Measurements from ENCODE around the gene ROBO3.

The ROBO3 gene

GRCh38 chr11:124893781-124894401 lies 28.7 kb downstream of the ROBO3 start:
- DNase-seq: no peak

DNA sequence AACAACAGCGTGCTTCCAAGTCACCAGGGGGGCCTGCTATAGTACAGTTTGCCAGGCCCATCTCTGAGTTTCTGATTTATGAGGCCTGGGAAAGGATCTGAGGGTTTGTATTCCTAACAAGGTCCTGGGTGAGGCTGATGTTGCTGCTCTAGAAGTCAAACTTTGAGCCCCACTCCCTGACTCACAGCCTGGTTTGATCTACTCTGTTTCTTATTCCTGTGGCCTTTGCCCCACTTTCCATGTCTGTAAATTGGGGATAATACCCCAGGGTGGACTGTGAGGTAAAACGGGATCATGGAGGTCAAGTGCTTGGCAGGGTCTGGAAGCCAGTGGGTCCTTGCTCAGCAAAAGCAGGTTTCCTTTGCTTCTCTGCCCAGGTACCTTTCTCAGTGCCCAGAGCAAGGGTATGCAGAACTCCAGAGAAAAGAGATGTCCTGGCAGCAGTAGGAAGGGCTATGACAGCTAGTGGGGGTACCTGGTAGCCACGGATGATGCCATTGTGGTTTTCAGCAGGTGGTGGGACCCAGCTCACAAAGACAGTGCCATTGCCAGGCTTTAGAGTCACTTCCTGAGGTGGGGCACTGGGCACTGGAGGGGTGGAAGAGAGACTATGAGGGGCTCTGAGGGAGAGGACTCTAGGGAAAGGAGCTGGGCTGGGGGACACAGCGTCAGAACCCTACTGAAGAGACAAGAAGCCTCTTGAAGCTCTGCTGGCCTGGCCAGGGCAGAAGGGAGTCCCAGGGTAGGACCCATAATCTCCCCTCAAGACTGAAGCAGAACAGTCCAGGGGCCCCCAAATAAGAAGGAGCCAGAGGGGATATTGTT lies 29.6 kb downstream of the ROBO3 start:
- DNase-seq: no peak

- DNase-seq: no peak
Measured at GRCh38 chr11:124895471-124895971, 30.3 kb downstream of the ROBO3 start.

GRCh38 chr11:124896071-124896750 lies 31.0 kb downstream of the ROBO3 start:
- no peak for DNase-seq

DNA sequence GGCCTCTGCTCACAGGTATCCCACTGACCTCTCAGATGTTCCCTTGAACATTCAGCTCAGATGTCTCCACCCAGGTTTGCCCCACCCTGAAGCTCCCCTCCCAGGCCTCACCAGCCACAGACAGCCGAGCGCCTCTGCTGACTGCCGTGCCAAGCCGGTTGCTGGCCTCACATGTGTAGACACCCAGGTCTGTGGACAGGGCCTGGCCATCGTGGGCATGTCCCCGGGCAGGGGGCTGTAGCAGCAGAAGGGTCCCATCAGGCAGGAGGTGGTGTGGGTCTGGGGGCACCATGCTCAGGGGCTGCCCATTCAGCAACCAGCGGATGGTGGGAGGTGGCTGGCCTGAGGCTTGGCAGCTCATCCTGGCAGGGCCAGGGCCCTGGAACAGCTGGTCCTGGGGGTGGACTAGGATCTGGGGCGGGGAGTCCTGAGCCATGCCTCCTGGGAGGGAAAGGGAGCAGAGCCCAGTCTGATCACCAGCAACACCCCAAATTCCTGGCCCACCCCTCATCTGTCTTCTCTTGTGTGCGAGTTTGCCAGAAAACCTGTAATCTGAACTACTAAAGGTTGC lies 31.7 kb downstream of the ROBO3 start:
- DNase-seq: no peak

- no peak for DNase-seq
Measured at GRCh38 chr11:124897674-124898262, 32.5 kb downstream of the ROBO3 start, which contains the start of gene ROBO4. Gene ROBO4, minus strand, starts transcription at chr11:124897865. Its CDS starts 70 bp downstream, at chr11:124897795.

DNA sequence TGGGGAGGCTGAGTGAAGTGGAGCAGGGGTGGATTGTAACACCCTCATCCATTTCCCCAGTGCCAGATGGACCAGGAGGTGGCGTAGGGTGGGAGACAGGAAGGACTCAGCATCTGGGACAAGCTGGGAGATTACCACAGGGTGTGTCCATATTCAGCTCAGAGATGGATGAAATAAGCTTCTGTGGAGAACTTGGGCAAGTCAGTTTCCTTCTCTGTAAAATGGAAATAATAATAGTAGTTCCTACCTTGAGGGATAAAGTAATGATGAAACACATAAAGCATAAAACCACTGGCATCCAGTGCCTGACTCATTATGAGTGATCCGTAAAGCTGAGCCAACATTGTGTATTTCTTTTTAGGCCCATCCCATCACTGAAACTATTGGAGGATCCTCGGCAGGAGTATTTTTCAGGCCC lies 33.0 kb downstream of the ROBO3 start:
- no peak for DNase-seq

GRCh38 chr11:124898711-124899110 lies 33.5 kb downstream of the ROBO3 start:
- DNase-seq: no peak

DNA sequence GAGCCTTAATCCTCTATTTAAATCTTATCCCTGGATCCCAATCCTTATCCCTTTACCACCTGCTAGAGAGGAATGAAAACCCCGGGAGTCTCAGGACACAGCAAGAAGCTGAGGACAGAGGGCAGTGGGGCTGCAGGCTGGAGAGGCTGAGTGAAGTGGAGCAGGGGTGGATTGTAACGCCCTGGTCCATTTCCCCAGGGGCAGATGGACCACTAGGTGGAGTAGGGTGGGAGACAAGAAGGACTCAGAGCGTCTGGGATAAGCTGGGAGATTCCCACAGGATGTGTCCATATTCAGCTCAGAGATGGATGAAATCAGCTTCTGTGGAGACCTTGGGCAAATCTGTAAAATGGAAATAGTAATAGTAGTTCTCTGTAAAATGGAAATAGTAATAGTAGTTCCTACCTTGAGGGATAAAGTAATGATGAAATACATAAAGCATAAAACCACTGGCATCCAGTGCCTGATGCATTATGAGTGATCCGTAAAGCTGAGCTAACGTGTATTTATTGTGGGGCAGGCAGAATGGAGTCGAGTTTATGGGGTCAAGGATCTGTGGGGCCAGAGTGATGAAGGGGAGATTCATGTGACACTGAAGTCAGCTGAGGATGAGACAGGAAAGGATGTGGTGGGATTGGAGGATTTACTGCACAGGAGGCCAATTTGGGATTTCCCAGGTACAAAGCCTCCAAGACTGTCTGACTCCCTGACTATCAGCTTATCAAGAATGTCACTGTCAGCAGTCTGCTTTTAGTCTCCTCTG lies 34.3 kb downstream of the ROBO3 start:
- DNase-seq: no peak

DNA sequence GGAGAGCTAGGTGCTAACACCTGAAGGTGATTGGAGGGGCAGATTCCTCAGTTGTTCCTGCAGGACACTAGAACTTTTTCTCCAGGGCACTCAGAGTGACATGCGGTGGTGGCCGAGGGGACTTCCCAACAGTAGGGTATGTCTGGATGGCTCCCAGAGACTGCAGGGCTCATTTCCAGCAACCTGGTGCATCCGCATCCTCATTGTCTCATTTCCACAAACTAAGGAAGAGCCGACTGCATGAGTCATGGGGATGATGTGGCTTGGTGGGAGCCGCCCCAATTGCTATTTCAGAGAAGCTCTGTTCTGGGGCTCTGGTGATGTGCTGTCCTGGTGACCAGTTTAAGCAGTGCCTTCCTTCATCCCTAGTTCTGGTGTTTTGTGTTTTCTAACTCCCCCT lies 35.2 kb downstream of the ROBO3 start:
- DNase-seq: no peak

GRCh38 chr11:124902616-124903015 lies 37.4 kb downstream of the ROBO3 start:
- no peak for DNase-seq

GRCh38 chr11:124915541-124916369 lies 50.5 kb downstream of the ROBO3 start:
- DNase-seq: peak in 1 of 2 donors; percentile 19

GRCh38 chr11:124916370-124916710 lies 51.1 kb downstream of the ROBO3 start:
- no peak for DNase-seq

- DNase-seq: no peak
Measured at GRCh38 chr11:124917115-124917637, 51.9 kb downstream of the ROBO3 start.

DNA sequence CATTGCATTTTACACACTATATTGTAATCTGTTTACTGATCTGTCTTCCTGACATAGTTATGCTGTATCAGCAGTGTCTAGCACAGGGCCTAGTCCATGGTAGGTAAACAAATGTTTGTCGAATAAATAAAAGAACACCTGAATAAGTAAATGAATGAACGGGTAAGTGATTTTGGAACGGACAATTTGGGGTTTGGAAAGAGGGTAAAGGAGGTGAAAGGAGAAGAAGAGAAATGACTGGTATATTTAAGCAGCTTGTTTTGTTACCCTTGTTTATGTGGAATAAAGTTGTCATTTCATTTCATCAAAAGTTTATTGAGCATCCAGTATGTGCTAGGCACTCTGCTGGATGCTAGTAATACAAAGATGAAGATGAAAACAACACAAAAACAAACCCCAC lies 53.7 kb downstream of the ROBO3 start, which contains the start of gene HEPN1:
HEPN1 (plus strand) TSS at position 301 of the 400 bp plus-strand sequence.
- DNase-seq: no peak

- no peak for DNase-seq
Measured at GRCh38 chr11:124919898-124920297, 54.7 kb downstream of the ROBO3 start.

GRCh38 chr11:124920356-124920755 lies 55.1 kb downstream of the ROBO3 start:
- DNase-seq: no peak

DNA sequence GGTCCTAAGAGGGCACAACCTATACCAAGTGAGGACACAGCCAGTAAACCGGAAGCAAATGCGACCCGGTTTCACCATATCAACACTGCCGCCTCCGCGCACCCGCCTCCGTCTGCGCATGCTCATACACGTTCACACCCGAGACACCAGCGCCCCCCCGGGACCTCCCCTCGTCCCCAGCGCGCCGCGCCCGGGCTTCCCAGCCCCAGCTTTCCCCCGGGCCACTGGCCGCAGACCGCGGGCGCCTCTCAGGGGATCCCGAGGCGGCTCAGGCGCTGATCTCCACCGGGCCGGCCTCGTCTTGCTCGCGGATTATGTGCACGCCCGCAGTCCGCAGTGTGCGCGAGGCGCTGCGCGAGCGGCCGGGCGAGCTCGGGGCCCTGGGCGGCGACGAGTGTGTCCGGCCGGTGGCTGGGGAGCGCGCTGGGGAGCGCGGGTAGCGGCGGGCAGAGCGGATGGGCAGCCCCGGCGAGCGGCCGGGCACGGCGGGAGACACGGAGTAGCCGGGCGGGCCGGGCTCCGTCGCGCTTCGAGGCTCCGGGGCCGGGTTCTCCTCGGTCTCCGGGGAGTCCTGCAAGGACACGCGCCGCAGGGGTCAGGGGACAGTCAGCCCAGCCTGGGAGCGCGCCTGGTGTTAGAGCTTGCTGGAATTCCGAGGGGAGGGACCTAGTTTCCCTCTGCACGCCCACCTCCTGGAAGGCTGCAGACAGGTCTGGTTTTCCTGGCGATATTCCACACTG lies 55.8 kb downstream of the ROBO3 start:
- peak; percentile 84 for DNase-seq

DNA sequence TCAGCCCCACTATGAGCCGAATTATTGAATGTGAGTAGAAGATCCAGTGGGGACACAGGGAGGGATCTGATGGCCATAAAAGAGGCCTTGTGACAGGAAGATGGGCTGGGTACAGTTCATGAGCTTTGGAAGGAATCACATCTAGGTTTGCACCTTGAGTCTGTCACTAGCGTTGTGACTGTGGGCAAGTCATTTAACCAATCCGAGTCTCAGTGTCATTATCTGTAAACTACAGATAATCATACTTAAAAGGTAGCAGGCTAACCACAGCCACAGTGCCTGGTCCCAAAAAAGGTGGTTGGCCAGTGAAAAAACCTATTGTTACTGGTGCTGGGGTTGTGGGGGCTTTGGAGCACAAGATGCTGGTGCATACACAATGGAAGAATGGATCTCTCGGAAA lies 57.6 kb downstream of the ROBO3 start:
- DNase-seq: no peak

GRCh38 chr11:124923296-124923695 lies 58.1 kb downstream of the ROBO3 start:
- peak in 1 of 2 donors; percentile 13 for DNase-seq
